HFF-Myc (cell line): ENCODE results near the gene PPP1R15A.
"Not testable (repeated sequence)": the region's sequence is repeated elsewhere in the genome, so short reads cannot be mapped to it uniquely, and the experiment has no call there.

Experiments
- DNase-seq: peaks from one replicate; pipeline ENCODE4 v3.0.0-alpha.2; 2011; ENCODE audit warnings: low read depth; ENCODE audit errors: extremely low read depth
- H3K4me3 ChIP-seq: replicated peaks from 2 replicates; pipeline ENCODE4 v1.5.1; 2011; ENCODE audit warnings: low read depth, mild to moderate bottlenecking, control low read depth, low read length
- CTCF ChIP-seq: IDR thresholded peaks from 2 replicates; pipeline ENCODE4 v1.5.1; 2012; ENCODE audit warnings: mild to moderate bottlenecking, low read depth, low read length, control low read depth; ENCODE audit errors: missing control alignments

Gene PPP1R15A

GRCh38 chr19:48842789-48843162, 29.4 kb upstream of the PPP1R15A start:
- TF ChIP-seq CTCF = peak; percentile 83
- no peak overlapping the region for H3K4me3 ChIP-seq
- DNase-seq = no peak

GRCh38 chr19:48844472-48844871, 27.7 kb upstream of the PPP1R15A start:
- peak; percentile 39 for DNase-seq
- peak; percentile 11 for TF ChIP-seq CTCF
- no peak overlapping the region for H3K4me3 ChIP-seq

DNA sequence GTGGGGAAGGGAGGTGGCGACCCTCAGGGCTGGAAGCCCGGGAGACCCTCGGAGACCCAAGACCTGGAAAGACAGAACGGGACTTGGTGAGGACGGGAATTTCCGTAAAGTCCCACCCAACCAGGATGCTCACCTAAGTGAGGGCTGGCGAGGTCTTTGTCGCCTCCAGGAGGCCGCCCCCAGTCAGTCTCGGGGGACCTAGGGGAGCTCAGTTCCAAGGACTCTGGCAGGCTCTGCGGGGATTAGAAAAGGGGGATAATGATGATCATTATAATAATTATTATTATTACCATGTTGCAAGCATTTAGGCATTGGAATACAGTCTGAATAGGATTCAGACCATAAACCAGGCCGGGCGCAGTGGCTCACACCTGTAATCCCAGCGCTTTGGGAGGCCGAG, 26.8 kb upstream of the PPP1R15A start:
- H3K4me3 ChIP-seq = no peak overlapping the region
- no peak for DNase-seq
- no peak for TF ChIP-seq CTCF

DNA sequence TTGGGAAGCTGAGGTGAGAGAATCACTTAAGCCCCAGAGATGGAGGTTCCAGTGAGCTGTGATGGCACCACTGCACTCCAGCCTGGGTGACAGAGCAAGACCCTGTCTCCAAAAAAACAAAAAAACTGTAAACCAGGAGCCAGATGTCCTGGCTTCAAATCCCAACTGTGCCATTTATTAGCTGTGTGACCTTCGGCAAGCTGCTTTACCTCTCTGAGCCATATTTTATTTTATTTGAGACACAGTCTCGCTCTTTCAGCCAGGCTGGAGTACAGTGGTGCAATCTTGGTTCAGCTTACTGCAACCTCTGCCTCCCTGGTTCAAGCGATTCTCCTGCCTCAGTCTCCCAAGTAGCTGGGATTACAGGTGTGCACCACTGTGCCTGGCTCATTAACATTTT, 25.6 kb upstream of the PPP1R15A start:
- not testable (repeated sequence) for H3K4me3 ChIP-seq, DNase-seq

DNA sequence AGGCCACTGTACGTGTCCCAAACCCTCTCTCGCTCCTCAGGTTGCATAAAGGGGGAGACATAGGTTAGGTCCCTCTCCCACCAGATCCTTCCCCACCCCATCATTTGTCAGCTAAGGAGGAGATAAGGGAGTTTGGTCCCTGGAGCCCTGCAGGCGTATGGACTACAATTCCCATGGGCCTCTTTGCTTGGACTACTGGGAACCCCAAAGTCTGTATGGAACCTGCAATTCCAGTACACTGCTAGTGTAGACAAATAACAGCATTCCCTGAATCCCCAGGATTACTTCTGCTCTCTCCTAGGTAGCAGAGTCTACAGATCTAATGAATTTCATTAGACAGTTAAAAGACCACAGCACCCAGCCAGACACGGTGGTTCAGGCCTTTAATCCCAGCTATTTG, 19.9 kb upstream of the PPP1R15A start:
- no peak for DNase-seq
- H3K4me3 ChIP-seq = no peak overlapping the region
- no peak for TF ChIP-seq CTCF

- DNase-seq = no peak
- H3K4me3 ChIP-seq = no peak overlapping the region
- no peak for TF ChIP-seq CTCF
Observed at GRCh38 chr19:48853483-48853882, 18.7 kb upstream of the PPP1R15A start.

- TF ChIP-seq CTCF = no peak
- no peak for DNase-seq
- no peak overlapping the region for H3K4me3 ChIP-seq
Observed at GRCh38 chr19:48854103-48854502, 18.1 kb upstream of the PPP1R15A start.
